CD4-positive, alpha-beta T cell treated with Interferon alpha-2 for 1 hour (primary cell): Measurements from ENCODE around the gene UBXN11.
"Not testable (repeated sequence)": the region's sequence is repeated elsewhere in the genome, so short reads cannot be mapped to it uniquely, and the experiment has no call there.

ENCODE experiments used
- DNase-seq, 2 donors: peaks; one replicate each; pipeline ENCODE4 v3.0.0-alpha.2; 2020 to 2022

Gene UBXN11

DNA sequence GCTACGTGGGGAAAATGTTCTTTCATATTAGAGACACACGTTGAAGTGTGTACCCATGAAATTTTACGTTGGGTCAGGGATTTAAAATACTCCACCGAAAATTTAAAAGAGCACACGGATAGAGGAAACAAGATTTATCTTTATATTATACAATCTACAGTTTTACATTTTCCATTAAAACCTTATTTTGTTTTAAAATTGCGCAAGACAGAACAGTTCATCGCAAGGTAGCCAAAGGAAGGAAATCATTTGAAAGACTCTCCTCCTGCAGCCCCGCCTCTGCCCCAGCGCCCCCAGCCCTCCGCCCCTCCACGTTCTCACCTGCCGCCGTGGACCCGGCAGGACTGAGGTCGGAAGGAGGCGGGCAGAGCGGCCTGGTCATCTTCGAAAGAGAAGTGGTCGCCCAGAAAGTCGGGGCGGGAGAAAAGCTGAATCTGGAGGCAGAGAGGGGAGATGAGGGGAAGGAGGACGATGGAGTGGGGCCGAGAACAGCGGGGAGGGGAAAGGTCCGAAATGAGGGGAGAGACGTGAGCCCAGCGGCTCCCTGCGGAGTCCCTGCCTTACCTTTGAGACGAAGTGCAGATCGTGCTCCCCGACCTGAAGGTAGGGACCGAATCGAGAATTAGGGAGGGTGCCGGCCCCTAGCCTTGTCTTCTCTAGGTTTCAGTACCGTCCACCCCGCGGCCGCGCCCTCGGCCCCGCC is 29.5 kb upstream of the UBXN11 start:
- DNase-seq = peak in 1 of 2 donors; percentile 39

DNA sequence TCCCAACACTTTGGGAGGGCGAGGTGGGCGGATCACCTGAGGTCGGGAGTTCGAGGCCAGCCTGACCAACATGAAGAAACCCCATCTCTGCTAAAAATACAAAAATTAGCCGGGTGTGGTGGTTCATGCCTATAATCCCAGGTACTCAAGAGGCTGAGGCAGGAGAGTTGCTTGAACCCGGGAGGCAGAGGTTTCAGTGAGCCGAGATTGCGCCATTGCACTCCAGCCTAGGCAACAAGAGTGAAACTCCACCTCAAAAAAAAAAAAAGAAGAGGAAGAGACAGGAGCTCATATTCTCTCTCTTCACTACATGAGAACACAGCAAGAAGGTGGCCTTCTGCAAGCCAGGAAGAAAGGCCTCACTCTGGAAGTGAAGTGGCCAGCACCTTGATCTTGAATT is 26.9 kb upstream of the UBXN11 start:
- DNase-seq = not testable (repeated sequence)

DNA sequence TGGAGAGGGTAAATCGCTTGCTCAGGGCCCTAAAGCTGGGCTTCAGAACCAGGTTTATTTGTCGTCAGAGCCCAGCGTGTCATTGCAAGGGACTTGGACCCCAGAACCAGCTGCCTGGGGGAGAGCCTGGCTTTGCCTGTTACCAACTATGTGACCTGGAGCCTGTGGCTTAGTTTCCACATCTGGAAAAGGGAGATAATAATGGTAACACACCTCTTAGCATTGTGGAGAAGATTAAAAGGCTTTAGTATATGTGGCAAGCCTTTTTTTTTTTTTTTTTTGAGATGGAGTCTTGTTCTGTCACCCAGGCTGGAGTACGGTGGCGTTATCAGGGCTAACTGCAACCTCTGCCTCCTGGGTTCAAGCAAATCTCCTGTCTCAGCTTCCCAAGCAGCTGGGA is 23.8 kb upstream of the UBXN11 start:
- DNase-seq = no peak

DNA sequence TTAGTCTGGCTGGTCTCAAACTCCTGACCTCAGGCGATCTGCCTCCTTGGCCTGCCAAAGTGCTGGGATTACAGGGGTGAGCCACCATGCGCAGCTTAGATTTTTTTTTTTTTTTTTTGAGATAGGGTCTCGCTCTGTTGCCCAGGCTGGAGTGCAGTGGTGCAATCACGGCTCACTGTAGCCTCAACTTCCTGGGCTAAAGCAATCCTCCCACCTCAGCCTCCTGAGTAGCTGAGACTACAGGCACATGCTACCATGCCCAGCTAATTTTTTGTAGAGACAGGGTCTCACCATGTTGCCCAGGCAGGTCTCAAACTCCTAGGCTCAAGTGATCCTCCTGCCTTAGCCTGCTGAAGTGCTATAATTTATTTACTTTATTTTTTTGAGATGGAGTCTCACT is 22.9 kb upstream of the UBXN11 start:
- DNase-seq = not testable (repeated sequence)

DNA sequence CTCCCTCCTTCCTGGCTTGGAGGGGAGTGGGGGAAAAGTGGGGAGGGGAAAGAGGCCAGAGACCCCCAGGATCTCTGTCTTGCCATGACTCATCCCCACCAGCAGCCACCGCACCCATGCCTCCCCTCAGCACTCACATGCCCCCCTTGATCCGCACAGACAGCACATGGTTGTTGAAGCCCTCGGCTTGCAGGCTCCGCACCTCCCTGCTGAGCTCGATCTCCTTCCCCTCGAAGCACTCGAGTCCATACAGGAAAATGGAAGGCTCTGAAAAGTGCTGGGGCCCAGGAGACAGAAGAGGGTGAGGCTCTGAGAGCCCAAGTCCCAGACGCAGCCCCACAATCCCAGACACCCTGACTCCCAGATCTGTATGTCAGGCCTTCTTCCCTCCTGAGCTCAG is 22.2 kb upstream of the UBXN11 start:
- no peak for DNase-seq

DNA sequence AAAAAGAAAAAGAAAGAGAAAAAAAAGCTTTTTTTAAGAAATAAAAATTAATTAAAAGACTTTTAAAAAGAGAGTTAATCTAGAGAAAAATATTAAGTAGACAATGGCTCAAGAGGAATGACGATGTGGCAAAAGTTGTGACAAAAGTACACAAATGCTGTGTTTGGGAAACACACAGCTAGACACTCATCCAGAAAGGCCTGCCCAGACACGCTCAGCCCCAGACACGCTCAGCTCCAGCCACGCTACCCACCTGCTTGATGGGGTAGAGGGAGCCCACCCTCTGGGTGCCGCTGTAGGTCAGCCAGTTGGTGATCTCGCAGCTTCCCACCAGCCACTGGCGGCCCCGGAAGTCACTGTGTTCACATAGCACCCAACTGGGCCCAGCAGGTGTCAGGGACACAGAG is 21.5 kb upstream of the UBXN11 start:
- DNase-seq = no peak

- no peak for DNase-seq
Observed at GRCh38 chr1:26324550-26324949, 18.1 kb upstream of the UBXN11 start.

- no peak for DNase-seq
Observed at GRCh38 chr1:26323382-26323781, 16.9 kb upstream of the UBXN11 start.

- no peak for DNase-seq
Observed at GRCh38 chr1:26322042-26322331, 15.6 kb upstream of the UBXN11 start.

DNA sequence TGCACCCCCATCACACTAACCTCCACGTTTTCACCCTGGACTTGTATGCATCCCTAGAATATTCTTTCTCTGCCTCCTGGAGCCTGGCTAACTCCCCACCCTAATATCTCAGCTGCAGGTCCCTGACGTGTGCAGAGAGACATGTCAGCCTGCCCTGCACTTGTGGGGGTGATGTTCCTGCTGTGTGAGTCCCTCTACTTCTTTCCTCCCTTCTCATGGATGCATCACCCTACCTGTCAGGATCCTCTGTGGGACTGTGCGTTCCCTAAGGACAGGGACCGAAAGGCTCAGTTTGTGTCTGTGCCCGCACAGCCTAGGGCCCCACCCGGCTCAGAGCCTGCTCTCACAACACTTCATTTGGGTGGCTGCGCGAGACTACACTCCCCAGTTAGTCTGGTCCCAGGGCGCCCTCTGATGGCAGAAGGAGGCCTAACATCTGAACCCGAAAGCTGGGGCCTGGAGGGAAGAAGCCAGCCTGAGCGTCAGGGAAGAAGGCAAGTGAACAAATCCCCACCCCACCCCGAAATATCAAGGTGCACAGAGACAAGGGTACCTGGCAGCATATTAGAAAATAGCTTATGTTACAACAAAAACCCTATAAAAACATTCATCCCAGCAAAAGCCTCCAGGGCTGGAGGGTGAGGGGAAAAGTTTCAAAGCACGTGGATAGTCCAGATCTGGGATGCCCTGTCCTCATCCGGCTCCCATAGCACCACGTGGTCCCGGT is 15.0 kb upstream of the UBXN11 start:
- peak; percentile 90 to 94 for DNase-seq

DNA sequence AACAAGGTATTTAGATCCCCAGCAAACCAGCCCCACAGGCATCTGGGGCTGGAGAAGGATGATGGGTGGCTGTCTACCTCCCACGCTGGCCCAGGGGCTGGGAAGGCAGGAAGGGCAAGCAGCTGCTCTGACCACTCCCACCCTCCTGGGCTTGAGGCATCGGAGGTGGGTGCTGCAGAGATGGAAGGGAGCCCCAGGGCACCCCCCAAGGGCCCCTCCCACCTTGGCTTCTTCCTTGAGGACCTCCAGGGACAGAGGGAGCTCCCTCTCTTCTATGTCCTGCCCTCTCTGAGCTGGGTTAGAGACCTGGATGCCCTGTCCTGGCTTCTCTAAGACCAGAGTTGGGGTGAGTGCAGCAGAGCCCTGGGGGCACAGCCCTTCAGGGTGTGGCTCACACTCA is 14.5 kb upstream of the UBXN11 start:
- no peak for DNase-seq

- peak; percentile 21 to 24 for DNase-seq
Observed at GRCh38 chr1:26318338-26319064, 12.1 kb upstream of the UBXN11 start.

GRCh38 chr1:26317612-26318337 is 11.3 kb upstream of the UBXN11 start, which contains the start of gene CD52:
TSS of gene CD52 (plus strand) at chr1:26317958. CDS start at chr1:26318018, 60 bp downstream.
- DNase-seq = peak; percentile 72 to 84

GRCh38 chr1:26317146-26317545 is 10.7 kb upstream of the UBXN11 start:
- DNase-seq = no peak

GRCh38 chr1:26315874-26316850 is 9.7 kb upstream of the UBXN11 start:
- DNase-seq = no peak

- DNase-seq = no peak
Observed at GRCh38 chr1:26314501-26314900, 8.1 kb upstream of the UBXN11 start.

DNA sequence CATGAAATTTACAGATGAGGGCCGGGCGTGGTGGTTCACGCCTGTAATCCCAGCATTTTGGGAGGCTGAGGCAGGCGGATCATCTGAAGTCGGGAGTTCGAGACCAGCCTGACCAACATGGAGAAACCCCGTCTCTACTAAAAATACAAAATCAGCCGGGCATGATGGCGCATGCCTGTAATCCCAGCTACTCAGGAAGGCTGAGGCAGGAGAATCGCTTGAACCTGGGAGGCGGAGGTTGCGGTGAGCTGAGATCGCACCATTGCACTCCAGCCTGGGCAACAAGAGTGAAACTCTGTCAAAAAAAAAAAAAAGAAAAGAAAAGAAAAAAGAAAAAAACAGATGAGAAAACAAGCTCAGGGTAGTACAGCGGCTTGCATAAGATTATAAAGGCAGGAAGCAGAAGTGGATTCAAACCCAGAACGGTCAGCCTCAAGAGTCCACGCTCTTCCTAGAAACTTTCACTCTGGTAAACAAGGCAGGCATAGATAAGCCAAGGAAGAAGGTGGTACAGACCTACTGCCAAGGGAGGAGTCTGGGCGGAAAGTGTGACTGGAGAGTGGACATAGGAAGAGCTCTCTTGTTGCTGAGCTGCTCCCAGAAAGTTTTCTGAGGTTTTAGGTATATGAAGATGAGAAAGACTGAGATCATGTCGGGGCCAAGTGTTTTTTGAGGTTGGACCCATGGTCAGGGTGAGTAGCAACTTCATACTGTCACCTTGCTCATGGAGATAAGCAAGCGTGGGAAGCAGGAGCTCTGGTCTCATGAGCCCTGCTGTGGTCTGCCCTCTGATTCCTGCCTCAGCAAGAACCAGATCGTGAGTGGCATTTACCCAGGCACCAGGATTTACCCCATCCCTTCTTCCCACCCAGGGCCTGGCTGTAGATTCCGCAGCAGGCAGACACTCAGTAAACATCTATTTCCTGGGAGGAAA is 1.8 kb upstream of the UBXN11 start:
- DNase-seq = not testable (repeated sequence)

- peak in 1 of 2 donors; percentile 55 for DNase-seq
Observed at GRCh38 chr1:26307363-26307781, 936 bp upstream of the UBXN11 start.

DNA sequence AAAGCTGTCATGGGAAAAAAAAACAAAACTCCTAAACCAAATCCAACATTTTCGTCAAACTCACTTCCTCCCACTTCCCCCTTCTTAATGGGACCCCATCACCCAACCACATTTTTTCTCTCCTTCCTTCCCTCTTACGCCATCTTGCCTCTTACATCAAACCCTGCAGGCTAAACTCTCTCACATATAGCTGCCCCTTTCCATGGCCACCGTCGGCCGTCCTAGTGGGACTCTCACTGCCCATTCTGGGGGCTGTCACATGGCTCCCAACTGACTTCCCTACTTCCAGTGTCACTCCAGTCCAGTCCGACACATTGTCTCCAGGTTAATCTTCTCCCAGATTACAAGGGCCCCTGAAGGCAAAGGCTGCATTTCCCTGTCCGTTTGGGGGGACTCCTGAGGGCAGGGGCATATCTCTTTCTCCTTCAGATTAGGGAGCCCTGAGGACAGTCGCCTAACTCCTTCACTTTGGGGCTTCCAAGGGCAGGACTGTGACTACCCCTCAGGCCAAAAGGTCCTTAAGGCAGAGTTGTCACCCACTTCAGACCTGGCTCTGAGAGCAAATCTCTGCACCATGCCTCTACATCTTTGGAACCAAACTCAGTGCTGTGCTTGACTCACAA is 658 bp downstream of the UBXN11 start:
- no peak for DNase-seq

DNA sequence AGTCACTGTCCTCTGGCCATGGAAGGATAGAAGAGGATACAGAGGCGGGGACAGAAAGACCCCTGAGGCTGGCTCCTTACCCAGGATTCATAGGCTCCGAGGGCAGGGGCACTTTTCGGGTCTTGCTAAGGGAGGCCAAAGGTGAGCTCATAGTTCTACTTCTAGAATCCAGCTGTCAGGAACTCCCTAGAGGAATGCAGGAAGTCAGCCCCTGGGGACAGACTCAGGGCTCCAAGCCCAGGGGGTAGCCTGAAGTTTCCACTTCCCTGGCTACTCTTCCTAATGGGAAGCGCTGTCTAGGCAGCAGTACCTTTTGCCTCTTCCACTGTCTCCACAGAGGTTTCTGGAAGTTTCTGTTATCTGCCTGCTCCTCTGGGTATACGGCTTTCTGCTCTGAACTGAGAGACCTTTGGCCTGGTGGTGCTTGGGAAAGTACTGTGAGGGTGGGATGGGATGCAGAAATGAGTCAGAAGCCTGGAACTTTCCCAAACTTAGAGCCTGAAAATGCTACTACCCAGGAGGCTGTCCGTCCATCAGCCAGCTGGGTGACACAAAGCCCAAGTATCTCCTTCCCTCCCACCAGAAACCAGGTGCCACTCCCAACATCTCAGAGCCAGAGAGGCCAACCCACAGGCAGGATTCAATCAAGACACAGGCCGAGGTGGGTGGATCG is 3.6 kb downstream of the UBXN11 start:
- DNase-seq = no peak
